ENCODE data around the gene ARL14. TPM values are rescaled to one million over a fixed set of nuclear protein-coding genes. Genes with fewer than 3 reads are reported as not detected.
A peak's percentile ranks its signal among the peaks of the same experiment; 100 is the strongest.

The ARL14 gene
- total RNA-seq, 1 experiment from 2014 or later, result 17.6 TPM

- no peak for TF ChIP-seq EZH2 (IDR thresholded peaks at IDR 0.05; ENCODE audit: low read depth)
- TF ChIP-seq CTCF (conservative IDR thresholded peaks at IDR 0.05), result no peak
- no peaks in the 10 kb centered on the region for H3K27me3 ChIP-seq (ENCODE audit: insufficient read depth, low read depth)
- 0 out of 2 replicates have a peak overlapping the region, but pooled peaks have one; percentile 0 for H3K27ac ChIP-seq
- intact Hi-C loops (cut with micrococcal nuclease; ENCODE audit: unreplicated experiment), result no loop called here
- no peaks in the 10 kb centered on the region for H3K9me2 ChIP-seq (ENCODE audit: insufficient read depth)
- no TSS peak for BruUV-seq (replicated peaks)
- no peaks in the 10 kb centered on the region for H3K36me3 ChIP-seq (ENCODE audit: low read depth)
- no peaks in the 10 kb centered on the region for H4K20me1 ChIP-seq (ENCODE audit: insufficient read depth)
- POLR2A ChIA-PET (ENCODE audit: unreplicated experiment), result no interaction called here
- H3K4me3 ChIP-seq, result no peak overlapping the region
- H2AFZ ChIP-seq, result peak overlapping the region; percentile 17; the same call in 1 of the 2 replicates
- no peaks in the 10 kb centered on the region for H3K79me2 ChIP-seq (ENCODE audit: low read depth)
- H3F3A ChIP-seq (ENCODE audit: insufficient read depth, low read depth), result no peaks in the 10 kb centered on the region
- peak overlapping the region; percentile 6; the same call in 1 of the 2 replicates for H3K4me2 ChIP-seq
- DNase-seq, result peak in 1 of 2 experiments; percentile 75
- CTCF ChIA-PET, result interaction anchor here (0.7 kb wide), 1 partner anchor 19 kb away, joined by 3 read pairs; no protein-coding TSS in a partner anchor
- peaks cover 11% of the 10 kb centered on the region for H3K4me1 ChIP-seq (replicated peaks; ENCODE audit: insufficient read depth)
- no peaks in the 10 kb centered on the region for H3K9me3 ChIP-seq (ENCODE audit: insufficient read depth, low read depth)
Measured at GRCh38 chr3:160697637-160698380, 20.8 kb downstream of the ARL14 start.

- peaks cover 11% of the 10 kb centered on the region for H3K4me1 ChIP-seq (replicated peaks; ENCODE audit: insufficient read depth)
- H3F3A ChIP-seq (ENCODE audit: insufficient read depth, low read depth), result no peaks in the 10 kb centered on the region
- H3K27ac ChIP-seq, result no peak overlapping the region
- H3K79me2 ChIP-seq (ENCODE audit: low read depth), result no peaks in the 10 kb centered on the region
- intact Hi-C loops (cut with micrococcal nuclease; ENCODE audit: unreplicated experiment), result no loop called here
- H3K4me3 ChIP-seq, result no peak overlapping the region
- H3K4me2 ChIP-seq, result 0 out of 2 replicates have a peak overlapping the region, but pooled peaks have one; percentile 6
- POLR2A ChIA-PET (ENCODE audit: unreplicated experiment), result interaction anchor here (0.6 kb wide), 1 partner anchor 59 kb away, joined by 10 read pairs; no protein-coding TSS in a partner anchor
- H3K9me2 ChIP-seq (ENCODE audit: insufficient read depth), result no peaks in the 10 kb centered on the region
- H4K20me1 ChIP-seq (ENCODE audit: insufficient read depth), result no peaks in the 10 kb centered on the region
- no TSS peak for BruUV-seq (replicated peaks)
- no peaks in the 10 kb centered on the region for H3K9me3 ChIP-seq (ENCODE audit: insufficient read depth, low read depth)
- no peaks in the 10 kb centered on the region for H3K36me3 ChIP-seq (ENCODE audit: low read depth)
- H3K27me3 ChIP-seq (ENCODE audit: insufficient read depth, low read depth), result no peaks in the 10 kb centered on the region
- no peak for TF ChIP-seq CTCF (conservative IDR thresholded peaks at IDR 0.05)
- no peak for TF ChIP-seq EZH2 (IDR thresholded peaks at IDR 0.05; ENCODE audit: low read depth)
- H2AFZ ChIP-seq, result peak overlapping the region; percentile 17; the same call in 1 of the 2 replicates
- no peak for DNase-seq
- CTCF ChIA-PET, result no interaction called here
Measured at GRCh38 chr3:160698599-160699195, 21.7 kb downstream of the ARL14 start.

- ChIA-PET POLR2A (ENCODE audit: unreplicated experiment) (no interaction called here), CTCF (no interaction called here)
- no peaks in the 10 kb centered on the region for H3K36me3 ChIP-seq (ENCODE audit: low read depth)
- H3K9me2 ChIP-seq (ENCODE audit: insufficient read depth), result no peaks in the 10 kb centered on the region
- intact Hi-C loops (cut with micrococcal nuclease; ENCODE audit: unreplicated experiment), result no loop called here
- H3K4me1 ChIP-seq (replicated peaks; ENCODE audit: insufficient read depth), result peaks cover 11% of the 10 kb centered on the region
- DNase-seq, result no peak
- BruUV-seq (replicated peaks), result no TSS peak
- H3K4me3 ChIP-seq, result no peak overlapping the region
- TF ChIP-seq CTCF (conservative IDR thresholded peaks at IDR 0.05) (no peak), EZH2 (IDR thresholded peaks at IDR 0.05; ENCODE audit: low read depth) (no peak)
- no peaks in the 10 kb centered on the region for H3K27me3 ChIP-seq (ENCODE audit: insufficient read depth, low read depth)
- H3K79me2 ChIP-seq (ENCODE audit: low read depth), result no peaks in the 10 kb centered on the region
- H2AFZ ChIP-seq, result no peak overlapping the region
- no peak overlapping the region for H3K4me2 ChIP-seq
- no peak overlapping the region for H3K27ac ChIP-seq
- no peaks in the 10 kb centered on the region for H4K20me1 ChIP-seq (ENCODE audit: insufficient read depth)
- H3F3A ChIP-seq (ENCODE audit: insufficient read depth, low read depth), result no peaks in the 10 kb centered on the region
- no peaks in the 10 kb centered on the region for H3K9me3 ChIP-seq (ENCODE audit: insufficient read depth, low read depth)
Measured at GRCh38 chr3:160701490-160701889, 24.5 kb downstream of the ARL14 start.

All from PC-9 (cell line).